IPS-18c (cell line): ENCODE data around the gene ZNF593OS.

Experiments
- H3K4me3 ChIP-seq: 2 replicates; pipeline ENCODE4 v1.7.0; 2013; ENCODE audit warnings: low read depth, mild to moderate bottlenecking, low read length, moderate library complexity; ENCODE audit not compliant: insufficient read depth
- H3K9me3 ChIP-seq: one replicate; pipeline ENCODE4 v1.6.1; 2013; ENCODE audit warnings: mild to moderate bottlenecking, low read length, moderate library complexity; ENCODE audit not compliant: control insufficient read depth, insufficient read depth

Gene ZNF593OS

GRCh38 chr1:26164036-26164860 is 7.4 kb downstream of the ZNF593OS start:
- Histone ChIP-seq H3K9me3 (no peaks in the 10 kb centered on the region), H3K4me3 (peak overlapping the region; percentile 58)

GRCh38 chr1:26163684-26164035 is 8.0 kb downstream of the ZNF593OS start:
- H3K9me3 ChIP-seq: no peaks in the 10 kb centered on the region
- H3K4me3 ChIP-seq: no peak overlapping the region; the same call in 1 of the 2 replicates

- H3K4me3 ChIP-seq: peak overlapping the region; percentile 50
- no peaks in the 10 kb centered on the region for H3K9me3 ChIP-seq
Measured at GRCh38 chr1:26162220-26162709, 9.4 kb downstream of the ZNF593OS start.

- peak overlapping the region; percentile 51 for H3K4me3 ChIP-seq
- H3K9me3 ChIP-seq: no peaks in the 10 kb centered on the region
Measured at GRCh38 chr1:26161415-26162219, 10.0 kb downstream of the ZNF593OS start.

- H3K9me3 ChIP-seq: no peaks in the 10 kb centered on the region
- peak overlapping the region; percentile 51 for H3K4me3 ChIP-seq
Measured at GRCh38 chr1:26160527-26161414, 10.9 kb downstream of the ZNF593OS start.

- no peaks in the 10 kb centered on the region for H3K9me3 ChIP-seq
- H3K4me3 ChIP-seq: no peak overlapping the region
Measured at GRCh38 chr1:26159743-26160039, 11.9 kb downstream of the ZNF593OS start.

GRCh38 chr1:26158908-26159742 is 12.5 kb downstream of the ZNF593OS start, which contains the start of gene FAM110D:
Gene FAM110D (plus strand): TSS chr1:26159079. CDS start chr1:26161292, 2,213 bp downstream.
- H3K9me3 ChIP-seq: no peaks in the 10 kb centered on the region
- no peak within 1 kb of the TSS for H3K4me3 ChIP-seq

- H3K4me3 ChIP-seq: no peak overlapping the region
- H3K9me3 ChIP-seq: no peaks in the 10 kb centered on the region
Measured at GRCh38 chr1:26158271-26158907, 13.2 kb downstream of the ZNF593OS start.

- Histone ChIP-seq H3K4me3 (peak overlapping the region; percentile 48), H3K9me3 (no peaks in the 10 kb centered on the region)
Measured at GRCh38 chr1:26156285-26157038, 15.2 kb downstream of the ZNF593OS start.

GRCh38 chr1:26155370-26156284 is 16.0 kb downstream of the ZNF593OS start:
- H3K4me3 ChIP-seq: peak overlapping the region; percentile 48
- H3K9me3 ChIP-seq: no peaks in the 10 kb centered on the region

GRCh38 chr1:26154750-26155149 is 16.9 kb downstream of the ZNF593OS start:
- peak overlapping the region; percentile 48; the same call in 1 of the 2 replicates for H3K4me3 ChIP-seq

GRCh38 chr1:26153966-26154532 is 17.6 kb downstream of the ZNF593OS start:
- H3K4me3 ChIP-seq: no peak overlapping the region
- H3K9me3 ChIP-seq: no peaks in the 10 kb centered on the region

More at GRCh38 chr1:26154750-26155149, 16.9 kb downstream of the ZNF593OS start:
- H3K9me3 ChIP-seq: no peaks in the 10 kb centered on the region

GRCh38 chr1:26148887-26149286 is 22.7 kb downstream of the ZNF593OS start:
- Histone ChIP-seq H3K9me3 (no peaks in the 10 kb centered on the region), H3K4me3 (no peak overlapping the region)

- H3K4me3 ChIP-seq: no peak overlapping the region
- H3K9me3 ChIP-seq: no peaks in the 10 kb centered on the region
Measured at GRCh38 chr1:26145960-26146294, 25.7 kb downstream of the ZNF593OS start.
